GM23248 (cell line): ENCODE data around the gene AVPR1B.

Experiments used
- EZH2 ChIP-seq: fragments of 200-600 bp; sonication (generic); IDR thresholded peaks from 2 replicates; pipeline ENCODE4 v1.6.1; 2018; ENCODE audit warnings: antibody characterized with exemption, mild to moderate bottlenecking; ENCODE audit not compliant: insufficient read depth, poor library complexity, severe bottlenecking
- EZH2phosphoT487 ChIP-seq: fragments of 200-600 bp; sonication (generic); IDR thresholded peaks from 2 replicates; pipeline ENCODE4 v1.6.1; 2018; ENCODE audit warnings: antibody characterized with exemption, moderate library complexity, mild to moderate bottlenecking, low read depth; ENCODE audit not compliant: insufficient read depth

GRCh38 chr1:206142011-206142410 lies 24.8 kb upstream of the AVPR1B start:
- TF ChIP-seq EZH2phosphoT487 (no peak), EZH2 (no peak)
